Measurements from ENCODE around the gene HIPK1.

GRCh38 chr1:113928187-113928930 lies 765 bp upstream of the HIPK1 start:
- TF ChIP-seq EZH2phosphoT487 (conservative IDR thresholded peaks at IDR 0.05; ENCODE audit: low read length): no peak
- TF ChIP-seq CTCF (IDR thresholded peaks at IDR 0.05; ENCODE audit: insufficient read depth, low read length, poor library complexity, severe bottlenecking): no peak

Data from SU-DHL-6 (cell line).